HG02798 (cell line): ENCODE data around the gene POF1B.
"Not testable (repeated sequence)": the region's sequence is repeated elsewhere in the genome, so short reads cannot be mapped to it uniquely, and the experiment has no call there.

Source experiments
- ATAC-seq: cut with Tn5 transposase; IDR thresholded peaks from one replicate; pipeline ENCODE4 v1.9.1; 2021; ENCODE audit warnings: mild to moderate bottlenecking; ENCODE audit not compliant: unreplicated experiment, poor library complexity

The POF1B gene, protein sequence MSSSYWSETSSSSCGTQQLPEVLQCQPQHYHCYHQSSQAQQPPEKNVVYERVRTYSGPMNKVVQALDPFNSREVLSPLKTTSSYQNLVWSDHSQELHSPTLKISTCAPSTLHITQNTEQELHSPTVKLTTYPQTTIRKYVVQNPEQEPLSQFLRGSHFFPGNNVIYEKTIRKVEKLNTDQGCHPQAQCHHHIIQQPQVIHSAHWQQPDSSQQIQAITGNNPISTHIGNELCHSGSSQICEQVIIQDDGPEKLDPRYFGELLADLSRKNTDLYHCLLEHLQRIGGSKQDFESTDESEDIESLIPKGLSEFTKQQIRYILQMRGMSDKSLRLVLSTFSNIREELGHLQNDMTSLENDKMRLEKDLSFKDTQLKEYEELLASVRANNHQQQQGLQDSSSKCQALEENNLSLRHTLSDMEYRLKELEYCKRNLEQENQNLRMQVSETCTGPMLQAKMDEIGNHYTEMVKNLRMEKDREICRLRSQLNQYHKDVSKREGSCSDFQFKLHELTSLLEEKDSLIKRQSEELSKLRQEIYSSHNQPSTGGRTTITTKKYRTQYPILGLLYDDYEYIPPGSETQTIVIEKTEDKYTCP

DNA sequence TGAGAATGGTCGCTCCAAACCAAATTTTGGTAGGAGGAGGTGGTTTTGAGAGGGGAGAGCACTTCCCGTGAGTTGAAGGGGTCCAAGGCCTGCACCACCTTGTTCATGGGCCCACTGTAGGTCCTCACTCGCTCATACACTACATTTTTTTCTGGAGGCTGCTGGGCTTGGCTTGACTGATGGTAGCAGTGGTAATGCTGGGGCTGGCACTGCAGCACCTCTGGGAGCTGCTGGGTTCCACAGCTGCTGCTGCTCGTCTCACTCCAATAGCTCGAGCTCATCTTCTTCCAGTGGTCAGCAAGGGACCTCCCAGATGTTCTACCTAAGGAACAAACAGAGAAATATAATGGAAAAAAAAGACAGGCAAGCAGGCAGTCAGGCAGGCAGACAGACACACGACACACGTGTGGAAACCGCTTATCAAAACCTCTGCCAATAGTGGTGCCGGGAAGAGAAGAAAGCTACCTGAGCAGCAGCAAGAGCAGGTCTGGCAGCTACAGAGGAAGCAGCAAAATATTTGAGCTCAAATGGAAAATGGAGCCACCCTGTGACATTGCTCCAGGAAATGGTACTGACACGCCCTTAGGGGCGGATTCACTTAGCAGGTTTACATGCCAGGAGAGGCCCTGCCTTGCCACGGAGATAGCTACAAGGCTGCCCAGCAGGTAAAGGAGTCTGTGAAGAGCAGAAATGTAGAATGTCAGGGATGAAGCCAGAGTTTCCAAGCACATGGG lies at the start of gene POF1B:
TSS of gene POF1B (minus strand) at position 492 of the 734 bp plus-strand sequence. CDS start at position 281, 211 bp downstream.
- no peak for ATAC-seq

DNA sequence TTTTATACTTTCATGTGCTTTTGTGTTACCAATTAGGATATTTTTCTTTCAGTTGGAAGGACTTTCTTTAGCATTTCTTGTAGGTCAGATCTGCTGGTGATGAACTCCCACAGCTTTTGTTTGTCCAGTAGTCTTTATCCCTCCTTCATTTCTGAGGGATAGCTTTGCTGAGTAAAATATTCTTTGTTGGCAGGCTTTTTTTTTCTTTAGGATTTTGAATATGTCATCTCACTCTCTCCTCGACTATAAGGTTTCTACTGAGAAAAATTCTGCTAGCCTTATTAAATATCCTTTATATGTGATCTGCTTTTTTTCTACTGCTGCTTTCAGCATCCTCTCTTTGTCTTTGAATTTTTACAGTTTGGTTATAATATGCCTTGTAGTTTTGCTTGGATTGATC lies 49.6 kb upstream of the POF1B start:
- ATAC-seq = no peak

DNA sequence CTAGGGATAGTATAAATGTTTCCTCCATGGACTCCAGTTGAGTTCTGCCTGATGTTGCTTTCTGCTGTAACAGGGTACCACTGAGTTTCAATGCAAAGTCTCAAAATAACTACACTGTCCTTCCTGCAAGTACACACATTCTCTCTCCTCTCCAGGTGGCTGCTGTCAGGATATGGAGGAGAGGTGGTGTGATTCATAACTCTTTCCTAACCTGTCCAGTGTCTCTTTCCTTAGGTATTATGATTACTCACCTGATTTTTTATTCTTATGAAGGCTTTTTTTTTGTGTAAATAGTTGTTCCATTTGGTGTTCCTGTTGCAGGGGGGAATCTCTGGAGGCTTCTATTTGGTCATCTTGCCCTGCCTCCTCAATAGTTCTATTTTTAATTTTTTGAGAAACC lies 39.8 kb upstream of the POF1B start:
- ATAC-seq = no peak

DNA sequence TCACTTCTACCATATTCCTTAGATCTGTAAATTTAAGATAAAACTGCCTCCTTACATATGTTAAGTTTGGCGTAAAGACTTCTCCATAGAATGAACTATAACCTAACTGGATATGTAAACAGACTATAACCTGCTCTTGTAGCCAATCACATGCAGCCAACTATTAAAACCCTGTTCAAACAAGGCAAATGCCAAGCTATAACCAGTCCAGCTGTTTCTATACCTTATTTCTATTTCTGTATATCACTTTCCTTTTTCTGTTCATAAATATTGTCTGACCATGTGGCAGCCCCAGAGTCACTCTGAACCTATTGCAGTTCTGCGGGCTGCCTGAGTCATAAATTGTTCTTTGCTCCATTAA lies 12.4 kb upstream of the POF1B start:
- ATAC-seq = no peak

DNA sequence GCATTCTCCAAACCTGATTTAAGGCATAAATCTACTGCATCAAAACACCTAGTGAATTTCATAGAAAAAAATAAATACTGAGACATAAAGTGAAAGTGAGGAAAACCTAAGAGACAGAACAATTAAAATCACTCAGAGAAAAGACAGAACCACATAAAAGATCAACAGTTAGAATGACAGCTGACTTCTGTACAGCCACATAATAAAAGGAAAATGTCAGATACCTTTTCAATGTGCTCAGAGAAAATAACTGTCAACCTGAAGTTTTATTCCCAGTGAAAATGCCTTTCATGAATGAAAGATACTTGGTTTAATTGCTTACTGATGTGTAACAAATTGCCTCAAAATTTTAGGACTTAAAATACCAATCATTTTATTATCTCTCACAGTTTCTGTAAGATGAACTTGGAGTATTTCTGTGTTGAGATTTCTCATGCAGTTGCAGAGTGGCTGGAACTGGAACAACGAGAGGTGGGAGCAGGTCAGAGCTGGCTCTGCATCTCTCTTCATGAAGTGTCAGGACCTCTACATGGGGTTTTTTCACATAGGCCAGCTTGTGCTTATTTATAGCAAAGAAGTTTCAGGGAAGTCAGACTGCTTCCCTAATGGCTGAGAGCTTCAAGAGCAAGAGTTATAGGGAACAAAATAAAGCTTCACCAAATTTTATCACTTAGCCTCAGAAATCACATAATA lies 11.9 kb upstream of the POF1B start:
- ATAC-seq = no peak

DNA sequence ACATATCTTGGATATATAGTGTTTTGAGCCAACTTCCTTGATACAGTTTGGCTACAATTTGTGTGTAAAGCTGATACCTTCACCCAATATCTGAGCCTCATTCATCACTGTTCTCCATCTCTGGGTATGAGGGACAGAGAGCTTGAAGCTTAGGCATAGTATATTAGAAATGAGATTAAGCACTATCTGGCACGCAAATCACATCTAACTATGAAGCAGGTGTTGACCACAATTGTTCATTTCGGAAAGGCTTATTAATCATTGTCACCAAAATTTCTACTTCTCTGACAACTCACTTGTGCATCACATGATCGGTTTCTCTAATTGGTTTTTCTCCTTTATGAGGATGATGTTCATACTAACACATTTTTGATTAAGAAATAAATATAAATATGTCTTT lies 2.1 kb upstream of the POF1B start:
- ATAC-seq = no peak

DNA sequence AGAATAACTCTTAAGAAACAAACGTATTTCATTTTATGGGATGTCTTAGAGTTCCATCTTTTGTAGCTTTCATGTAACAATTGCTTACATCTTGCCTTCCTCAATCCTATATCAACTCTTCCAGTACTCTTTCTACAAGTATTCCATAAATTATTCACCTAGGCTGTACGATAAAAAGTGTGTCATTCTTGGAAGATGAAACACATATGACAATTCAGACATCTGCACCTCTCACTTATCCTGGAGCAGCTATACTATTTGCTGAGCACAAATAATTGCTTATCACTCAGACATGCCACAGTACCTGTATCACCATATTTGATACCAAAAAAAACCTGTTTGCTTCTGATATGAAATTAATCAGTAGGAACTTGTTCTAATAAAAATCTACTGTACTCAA lies 1.0 kb downstream of the POF1B start:
- ATAC-seq = no peak

DNA sequence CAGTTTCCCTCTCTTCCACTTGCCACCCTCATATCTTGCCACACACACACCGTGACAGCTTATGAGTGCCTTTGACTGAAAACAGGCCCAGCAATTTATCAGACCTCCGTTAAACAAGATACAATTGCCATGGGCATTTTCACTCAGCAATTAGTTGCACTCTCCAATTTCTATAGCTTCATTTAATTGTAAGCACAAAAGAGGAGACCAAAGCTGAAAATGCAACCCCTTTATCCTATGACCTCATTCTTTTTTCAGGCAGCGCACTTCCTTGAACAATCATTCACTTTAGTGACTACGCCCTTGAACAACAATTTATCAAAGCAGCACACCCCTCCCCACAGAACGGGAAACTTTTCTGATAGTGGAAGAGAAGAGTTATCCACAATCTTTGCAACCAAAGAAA lies 4.1 kb downstream of the POF1B start:
- no peak for ATAC-seq

DNA sequence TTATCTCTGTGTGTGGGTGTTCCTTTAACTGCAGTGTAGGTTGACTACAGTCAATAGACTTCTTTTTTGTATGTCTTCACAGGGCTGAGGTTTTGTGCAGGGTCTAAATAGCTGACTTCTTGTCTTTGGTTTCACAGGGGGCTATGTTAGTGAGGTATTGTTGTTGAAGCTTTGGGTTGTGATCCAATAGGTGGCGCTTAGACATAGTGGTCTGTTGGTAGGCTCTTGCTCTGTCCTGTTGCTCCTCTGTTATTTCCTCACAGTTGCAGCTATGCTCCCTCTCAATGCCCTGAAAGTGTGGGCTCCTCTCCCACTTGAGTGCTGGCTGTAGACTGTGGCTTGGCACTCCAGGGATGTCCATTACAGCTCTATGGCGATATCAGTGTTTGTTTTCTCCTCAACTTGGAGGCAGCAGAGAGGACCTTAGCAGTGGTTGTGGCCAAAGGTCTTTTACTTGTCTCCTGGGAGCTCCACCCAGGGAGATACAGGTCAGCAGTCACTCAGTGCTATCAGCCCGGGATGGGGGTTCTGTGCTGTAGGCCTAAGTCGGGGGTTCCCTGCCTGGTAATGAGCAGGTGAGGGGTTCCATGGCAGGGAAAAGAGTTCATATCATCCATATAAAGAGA lies 14.0 kb downstream of the POF1B start:
- no peak for ATAC-seq

DNA sequence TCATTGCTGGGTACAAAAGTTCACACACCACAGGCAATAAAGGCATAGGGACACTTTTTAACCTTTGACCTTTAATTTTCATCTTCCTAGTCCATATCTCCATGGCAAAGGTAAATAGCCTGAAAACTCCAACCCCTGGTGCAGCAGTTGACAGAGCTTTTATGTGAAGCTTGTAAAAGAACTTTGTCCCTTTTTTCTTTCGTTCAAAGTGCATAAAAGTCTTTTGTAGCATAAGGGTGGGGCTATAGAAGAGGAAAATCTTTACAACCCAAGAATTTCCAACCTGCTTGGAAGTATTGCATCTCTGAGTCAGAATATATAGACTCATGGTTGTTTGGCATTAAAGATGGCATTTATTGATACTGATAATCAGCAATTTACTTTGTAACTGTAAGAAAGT lies 20.4 kb downstream of the POF1B start:
- ATAC-seq = no peak

DNA sequence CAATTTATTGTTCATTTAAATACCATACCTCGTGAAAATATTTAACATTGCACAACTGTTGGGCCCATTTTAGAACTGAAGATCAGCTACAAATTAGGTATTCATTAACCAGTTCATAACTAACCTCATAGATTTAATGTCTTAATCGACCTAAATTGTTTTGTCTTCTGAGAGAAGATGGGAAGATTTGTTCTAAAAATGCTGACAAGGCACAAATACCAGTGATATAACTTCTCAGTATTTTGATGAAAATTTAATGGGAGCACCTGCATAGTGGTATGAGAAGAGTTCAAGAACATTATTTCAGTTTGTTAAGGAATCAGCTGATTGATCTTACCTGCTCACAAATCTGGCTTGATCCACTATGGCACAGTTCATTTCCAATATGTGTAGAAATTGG lies 33.9 kb downstream of the POF1B start:
- no peak for ATAC-seq

DNA sequence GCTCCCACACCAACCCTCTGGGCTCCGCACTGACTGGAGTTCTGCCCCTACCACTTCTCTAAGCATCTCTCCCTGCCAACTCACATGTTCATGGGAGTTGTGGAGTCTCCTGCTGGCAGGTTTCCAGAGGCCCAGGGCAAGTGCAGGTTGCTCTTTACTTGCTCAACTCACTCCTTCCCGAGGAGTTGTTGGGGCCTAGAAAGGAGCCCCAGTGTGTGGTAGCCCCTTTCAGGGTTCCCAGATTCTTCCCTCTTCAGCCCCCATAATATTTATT lies 52.5 kb downstream of the POF1B start:
- no peak for ATAC-seq

DNA sequence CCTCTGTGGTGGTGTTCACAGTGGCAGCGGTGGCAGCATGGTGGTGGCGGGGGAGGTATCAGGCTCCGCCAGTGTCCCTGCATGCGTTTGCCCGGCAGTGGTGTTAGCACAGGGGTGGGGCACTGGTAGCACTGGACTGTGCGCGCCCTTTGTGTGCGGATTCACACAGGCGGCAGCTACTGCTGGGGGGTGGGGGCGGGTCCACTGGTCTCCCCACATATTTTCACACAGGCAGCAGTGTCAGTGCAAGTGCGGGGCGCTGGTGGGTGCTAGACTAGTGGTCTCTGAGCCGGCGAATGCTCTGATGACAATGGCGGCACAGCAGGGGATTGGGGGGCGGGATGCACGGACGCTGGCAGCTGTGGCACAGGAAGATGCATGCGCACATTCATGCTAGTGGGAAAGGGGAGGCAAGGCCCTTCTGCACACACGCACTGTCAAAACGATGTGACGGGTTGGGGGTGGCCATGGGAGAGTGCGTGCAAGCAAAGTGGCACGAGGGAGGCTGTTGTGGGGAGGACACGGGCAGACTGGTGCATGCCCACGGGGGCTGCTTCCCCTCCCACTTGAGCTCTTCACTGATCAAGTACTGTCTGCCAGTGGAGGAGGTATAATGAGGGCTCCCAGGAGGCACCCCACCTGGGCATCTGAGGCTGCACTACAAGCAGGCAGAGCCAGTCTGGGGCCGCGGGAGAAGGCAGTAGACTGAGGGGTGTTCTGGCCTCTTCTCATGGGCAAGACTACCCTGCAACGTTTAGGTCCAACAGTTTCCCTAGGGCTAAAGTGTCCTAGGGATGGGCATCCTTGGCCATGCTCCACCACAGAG lies 53.0 kb downstream of the POF1B start:
- no peak for ATAC-seq

DNA sequence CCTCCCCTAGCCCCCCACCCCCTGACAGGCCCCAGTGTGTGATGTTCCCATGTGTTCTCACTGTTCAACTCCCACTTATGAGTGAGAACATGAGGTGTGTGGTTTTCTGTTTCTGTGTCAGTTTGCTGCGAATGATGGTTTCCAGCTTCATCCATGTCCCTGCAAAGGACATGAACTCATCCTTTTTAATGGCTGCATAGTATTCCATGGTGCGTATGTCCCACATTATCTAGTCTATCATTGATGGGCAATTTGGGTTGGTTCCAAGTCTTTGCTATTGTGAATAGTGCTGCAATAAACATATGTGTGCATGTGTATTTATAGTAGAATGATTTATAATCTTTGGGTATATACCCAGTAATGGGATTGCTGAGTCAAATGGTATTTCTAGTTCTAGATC lies 68.1 kb downstream of the POF1B start:
- not testable (repeated sequence) for ATAC-seq

DNA sequence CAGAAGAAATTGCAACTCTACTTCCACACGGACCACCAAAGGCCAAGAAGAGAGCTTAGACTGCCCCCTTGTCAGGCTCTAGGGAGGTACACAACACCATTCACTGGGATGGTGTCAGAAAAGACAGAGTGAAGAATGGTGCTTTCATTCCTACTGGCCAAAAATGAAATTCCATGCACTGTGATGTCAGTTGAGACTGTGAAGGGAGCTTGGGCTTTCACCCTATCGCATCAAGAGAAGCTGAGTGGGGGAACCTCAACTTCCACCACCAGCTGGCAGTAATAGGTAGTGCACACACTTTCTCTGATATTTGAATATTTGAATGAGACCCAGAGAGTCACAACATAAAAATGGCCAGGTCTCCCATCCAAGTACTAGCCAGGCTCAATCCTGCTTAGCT lies 69.7 kb downstream of the POF1B start:
- ATAC-seq = no peak

DNA sequence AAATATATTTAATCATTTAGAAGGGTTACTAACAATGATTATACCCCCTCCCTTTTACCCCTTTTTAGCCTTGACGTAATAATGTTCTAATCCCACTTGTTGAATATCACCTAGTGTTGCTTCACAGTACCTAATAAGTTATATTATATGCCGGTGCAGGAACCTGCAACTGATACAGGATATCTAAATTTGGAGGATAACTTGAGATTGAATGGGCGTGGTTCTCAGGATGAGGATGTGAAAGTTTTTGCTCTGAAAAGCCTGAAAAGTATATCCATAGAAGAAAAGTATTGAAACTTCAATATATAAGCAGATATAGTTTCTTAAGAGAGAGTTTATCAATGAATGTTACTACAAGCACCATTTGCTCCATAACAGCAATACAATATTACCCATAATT lies 75.9 kb downstream of the POF1B start:
- ATAC-seq = no peak

DNA sequence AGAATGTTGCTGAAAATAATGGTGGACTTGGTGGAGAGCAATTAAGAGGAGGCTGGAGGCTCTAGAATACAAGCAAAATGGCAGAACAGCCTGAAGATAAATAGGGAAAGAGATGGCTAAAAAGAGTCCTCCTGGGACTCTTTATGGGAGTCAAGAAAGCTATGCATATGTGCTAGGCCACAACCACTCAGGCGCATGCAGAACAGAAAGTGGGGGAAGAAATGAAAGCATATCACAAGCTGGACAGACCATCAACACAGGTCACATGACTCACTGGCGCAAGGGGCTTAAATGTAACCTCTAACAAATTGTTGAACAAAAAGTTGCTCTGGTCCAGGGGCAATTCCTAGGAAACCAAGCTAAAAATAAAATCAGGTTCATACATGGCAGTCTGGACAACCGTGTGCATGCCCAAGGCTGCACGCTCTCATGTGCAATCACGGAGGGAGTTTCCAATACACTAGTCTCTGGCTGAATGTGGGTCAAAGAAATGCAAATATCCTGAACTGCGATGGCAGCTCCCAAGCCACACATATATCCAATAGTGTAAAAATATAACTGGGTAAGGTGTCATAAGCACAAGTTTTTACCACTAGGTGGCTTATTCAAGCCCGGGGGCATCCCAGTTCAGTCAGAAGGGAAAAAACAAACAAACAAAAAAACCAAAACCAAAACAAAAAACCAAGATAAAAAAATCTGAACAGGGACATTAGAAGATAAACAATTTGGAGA lies 90.3 kb downstream of the POF1B start:
- peak; percentile 34 for ATAC-seq

DNA sequence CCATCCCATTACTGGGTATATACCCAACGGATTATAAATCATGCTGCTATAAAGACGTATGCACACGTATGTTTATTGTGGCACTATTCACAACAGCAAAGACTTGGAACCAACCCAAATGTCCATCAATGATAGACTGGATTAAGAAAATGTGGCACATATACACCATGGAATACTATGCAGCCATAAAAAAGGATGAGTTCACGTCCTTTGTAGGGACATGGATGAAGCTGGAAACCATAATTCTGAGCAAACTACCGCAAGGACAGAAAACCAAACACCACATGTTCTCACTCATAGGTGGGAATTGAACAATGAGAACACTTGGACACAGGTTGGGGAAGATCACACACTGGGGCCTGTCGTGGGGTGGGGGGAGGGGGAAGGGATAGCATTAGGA lies 94.2 kb downstream of the POF1B start:
- not testable (repeated sequence) for ATAC-seq
